Natural killer cell (primary cell): ENCODE results near the gene MAPKAP1. TPM values are rescaled to one million over a fixed set of nuclear protein-coding genes. Genes with fewer than 3 reads are reported as not detected.

Experiments used
- ATAC-seq, 3 donors: fragments of 150-1000 bp in 2 of 3; fragments of 200-7000 bp in 1 of 3; cut with Tn5 transposase; 1 replicate in 1 of 3; 2 replicates in 2 of 3; pipeline ENCODE4 v1.10.0; 2021; ENCODE audit warnings: mild to moderate bottlenecking in 2 of 3, moderate library complexity in 2 of 3
- DNase-seq, 2 donors: peaks; one replicate each; pipeline versions ENCODE4 v3.0.0 to v3.0.0-alpha.2; 2013 to 2021; ENCODE audit warnings: mixed read lengths in 1 of 2
- H3K27ac ChIP-seq: one replicate; pipeline ENCODE4 v1.5.1; 2013; ENCODE audit warnings: mild to moderate bottlenecking, low read length
- H3K27me3 ChIP-seq: one replicate; pipeline ENCODE4 v1.6.1; 2013; ENCODE audit warnings: low read length; ENCODE audit not compliant: control insufficient read depth, insufficient read depth
- H3K36me3 ChIP-seq: one replicate; pipeline ENCODE4 v1.6.1; 2013; ENCODE audit warnings: low read length; ENCODE audit not compliant: control insufficient read depth, insufficient read depth
- H3K4me1 ChIP-seq: one replicate; pipeline ENCODE4 v1.6.1; 2013; ENCODE audit warnings: low read length; ENCODE audit not compliant: control insufficient read depth, insufficient read depth
- H3K4me3 ChIP-seq: one replicate; pipeline ENCODE4 v1.5.1; 2013; ENCODE audit warnings: low read length
- H3K9me3 ChIP-seq: one replicate; pipeline ENCODE4 v1.6.1; 2013; ENCODE audit warnings: low read length; ENCODE audit not compliant: control insufficient read depth, insufficient read depth
- H3K27ac Mint-ChIP-seq, 2 donors: one replicate each; pipeline ENCODE4 v1.8.0; 2022; ENCODE audit warnings: mild to moderate bottlenecking in 2 of 2, mixed read lengths in 2 of 2, moderate library complexity in 1 of 2
- H3K27me3 Mint-ChIP-seq, 2 donors: one replicate each; pipeline ENCODE4 v1.8.0; 2022; ENCODE audit warnings: low read depth in 2 of 2, mixed read lengths in 2 of 2
- H3K36me3 Mint-ChIP-seq: one replicate; pipeline ENCODE4 v1.8.0; 2022; ENCODE audit warnings: mixed read lengths
- H3K4me1 Mint-ChIP-seq, 2 donors: one replicate each; pipeline ENCODE4 v1.8.0; 2022; ENCODE audit warnings: mixed read lengths in 2 of 2
- H3K4me3 Mint-ChIP-seq: one replicate; pipeline ENCODE4 v1.8.0; 2022; ENCODE audit warnings: mild to moderate bottlenecking, moderate library complexity, mixed read lengths
- H3K9me3 Mint-ChIP-seq, 2 donors: one replicate each; pipeline ENCODE4 v1.8.0; 2022; ENCODE audit warnings: mixed read lengths in 2 of 2
- CTCF ChIP-seq: fragments of 200-600 bp; IDR thresholded peaks from one replicate; pipeline ENCODE4 v1.8.0; 2022; ENCODE audit warnings: antibody characterized with exemption
- WGBS: methylation state at CpG from one replicate; pipeline ENCODE4 v1.1.7; 2013; ENCODE audit warnings: missing lambda C conversion rate; ENCODE audit not compliant: insufficient coverage; 5-methylcytosine and 5-hydroxymethylcytosine counted together
- intact Hi-C: fragments of 100-400 bp; cut with micrococcal nuclease; formaldehyde crosslinking; loops from one replicate; pipeline ENCODE4 v1.14.2; 2022
- total RNA-seq, 4 donors: library from RNA; stranded (reverse); fragments of 120-200 nt in 1 of 4; gene quantifications; one replicate each; pipeline versions ENCODE4 v1.2.3 to v1.2.4, GENCODE V29; 2013 to 2022

MAPKAP1 gene
- total RNA-seq, 3 donors from 2014 or later (not counting 1 experiment from before 2014, with no cell fraction given), result 51.1 to 73.0 (median 58.8) TPM

- Histone ChIP-seq H3K27me3 (no peaks in the 10 kb centered on the region), H3K4me1 (peaks cover 13% of the 10 kb centered on the region), H3K27ac (no peak overlapping the region), H3K9me3 (no peaks in the 10 kb centered on the region), H3K4me3 (no peak overlapping the region), H3K36me3 (no peaks in the 10 kb centered on the region)
- intact Hi-C loops, result loop anchor here (5.0 kb wide), 1 partner anchor 37 kb away; the partner anchor contains the start of gene MAPKAP1
- H3K36me3 Mint-ChIP-seq, result no peaks in the 10 kb centered on the region
- no peak for ATAC-seq
- H3K27me3 Mint-ChIP-seq, result no peaks in the 10 kb centered on the region
- 99% methylated on average over 4 of the region's 5 CpGs for WGBS
- no peaks in the 10 kb centered on the region for H3K9me3 Mint-ChIP-seq
- TF ChIP-seq CTCF, result no peak
- no peak for DNase-seq
- H3K4me1 Mint-ChIP-seq, result peaks cover 24 to 25% of the 10 kb centered on the region in 2 donors
- peak overlapping the region; percentile 94 for H3K4me3 Mint-ChIP-seq
- H3K27ac Mint-ChIP-seq, result peak overlapping the region; percentile 17 to 88
These were observed 37.6 kb upstream of the MAPKAP1 start for GRCh38 chr9:125744616-125745015.

- H3K9me3 ChIP-seq, result no peaks in the 10 kb centered on the region
- no peaks in the 10 kb centered on the region for H3K36me3 ChIP-seq
- H3K27ac Mint-ChIP-seq, result no peak overlapping the region
- peaks cover 17% of the 10 kb centered on the region in 2 donors for H3K4me1 Mint-ChIP-seq
- DNase-seq (no peak), ATAC-seq (no peak)
- H3K27me3 ChIP-seq, result no peaks in the 10 kb centered on the region
- intact Hi-C loops, result no loop called here
- H3K4me1 ChIP-seq, result peaks cover 12% of the 10 kb centered on the region
- TF ChIP-seq CTCF, result no peak
- no peak overlapping the region for H3K4me3 Mint-ChIP-seq
- 84% methylated on average over 5 of the region's 5 CpGs for whole genome bisulfite sequencing
- H3K9me3 Mint-ChIP-seq, result no peaks in the 10 kb centered on the region
- H3K27me3 Mint-ChIP-seq, result no peaks in the 10 kb centered on the region
- no peaks in the 10 kb centered on the region for H3K36me3 Mint-ChIP-seq
- no peak overlapping the region for H3K4me3 ChIP-seq
- no peak overlapping the region for H3K27ac ChIP-seq
These were observed 36.8 kb upstream of the MAPKAP1 start for GRCh38 chr9:125743682-125744428.

- H3K27ac Mint-ChIP-seq, result no peak overlapping the region
- intact Hi-C loops, result no loop called here
- no peaks in the 10 kb centered on the region for H3K9me3 ChIP-seq
- no peak overlapping the region for H3K4me3 Mint-ChIP-seq
- ATAC-seq (no peak), DNase-seq (no peak)
- no peak for TF ChIP-seq CTCF
- no peaks in the 10 kb centered on the region for H3K9me3 Mint-ChIP-seq
- no peaks in the 10 kb centered on the region for H3K27me3 ChIP-seq
- peaks cover 8% of the 10 kb centered on the region for H3K4me1 ChIP-seq
- no peaks in the 10 kb centered on the region for H3K36me3 Mint-ChIP-seq
- H3K4me3 ChIP-seq, result no peak overlapping the region
- H3K27ac ChIP-seq, result no peak overlapping the region
- H3K4me1 Mint-ChIP-seq, result peaks cover 9 to 11% of the 10 kb centered on the region in 2 donors
- no peaks in the 10 kb centered on the region for H3K36me3 ChIP-seq
- 95% methylated on average over 2 of the region's 3 CpGs for WGBS
- H3K27me3 Mint-ChIP-seq, result peaks cover 0 to 4% of the 10 kb centered on the region in 2 donors
These were observed 35.6 kb upstream of the MAPKAP1 start for GRCh38 chr9:125742657-125743056.

GRCh38 chr9:125739436-125739835 lies 32.4 kb upstream of the MAPKAP1 start:
- Mint-ChIP-seq H3K27me3 (peaks cover 7 to 10% of the 10 kb centered on the region in 2 donors), H3K4me1 (no peaks in the 10 kb centered on the region), H3K27ac (no peak overlapping the region), H3K36me3 (no peaks in the 10 kb centered on the region), H3K4me3 (no peak overlapping the region), H3K9me3 (no peaks in the 10 kb centered on the region)
- H3K27ac ChIP-seq, result no peak overlapping the region
- WGBS, result 78% methylated on average over 3 of the region's 3 CpGs
- no peak for TF ChIP-seq CTCF
- H3K4me1 ChIP-seq, result no peaks in the 10 kb centered on the region
- no peak for DNase-seq
- H3K27me3 ChIP-seq, result no peaks in the 10 kb centered on the region
- no peaks in the 10 kb centered on the region for H3K36me3 ChIP-seq
- intact Hi-C loops, result no loop called here
- no peak for ATAC-seq
- H3K9me3 ChIP-seq, result no peaks in the 10 kb centered on the region
- H3K4me3 ChIP-seq, result no peak overlapping the region
